Lower lobe of right lung (tissue), 2 donors: ENCODE data around the gene KLHL40. TPM values are rescaled to one million over a fixed set of nuclear protein-coding genes. Genes with fewer than 3 reads are reported as not detected.

Experiments
- ATAC-seq, 2 donors: fragments of 200-7000 bp; cut with Tn5 transposase; one replicate each; pipeline ENCODE4 v1.9.1; 2020 to 2022; ENCODE audit warnings: mild to moderate bottlenecking in 2 of 2, moderate library complexity in 2 of 2
- DNase-seq: peaks from one replicate; pipeline ENCODE4 v3.0.0-alpha.2; 2020
- H3K27ac ChIP-seq: fragments of 200-600 bp; one replicate; pipeline ENCODE4 v1.8.0; 2022
- H3K27me3 ChIP-seq: fragments of 200-600 bp; one replicate; pipeline ENCODE4 v1.8.0; 2022; ENCODE audit warnings: low read depth
- H3K36me3 ChIP-seq: fragments of 200-600 bp; one replicate; pipeline ENCODE4 v1.8.0; 2022; ENCODE audit warnings: mild to moderate bottlenecking
- H3K4me1 ChIP-seq: fragments of 200-600 bp; one replicate; pipeline ENCODE4 v1.8.0; 2022
- H3K4me3 ChIP-seq: fragments of 200-600 bp; one replicate; pipeline ENCODE4 v1.8.0; 2022; ENCODE audit warnings: mild to moderate bottlenecking
- H3K9me3 ChIP-seq: fragments of 200-600 bp; one replicate; pipeline ENCODE4 v1.8.0; 2022
- intact Hi-C: fragments of 100-400 bp; cut with DNase I; formaldehyde crosslinking; loops from one replicate; pipeline ENCODE4 v1.11.0; 2022
- total RNA-seq: library from RNA; stranded (reverse); fragmentation: NEBNext Ultra II Directional; extraction: Animal tissue kit (Norgen Biotek cat#: 25700); gene quantifications from one replicate; pipeline ENCODE4 v1.2.1, GENCODE V29; 2021
- TF ChIP-seq, protein P1 (sequence below): fragments of 200-600 bp; IDR thresholded peaks from one replicate; pipeline ENCODE4 v1.8.0; 2022; ENCODE audit warnings: antibody characterized with exemption, mild to moderate bottlenecking
- donor health status: DM: no; HTN: yes; CAD: no; lungs with severe emphysema.

KLHL40 gene
- total RNA-seq, 1 donor from 2014 or later = not detected

DNA sequence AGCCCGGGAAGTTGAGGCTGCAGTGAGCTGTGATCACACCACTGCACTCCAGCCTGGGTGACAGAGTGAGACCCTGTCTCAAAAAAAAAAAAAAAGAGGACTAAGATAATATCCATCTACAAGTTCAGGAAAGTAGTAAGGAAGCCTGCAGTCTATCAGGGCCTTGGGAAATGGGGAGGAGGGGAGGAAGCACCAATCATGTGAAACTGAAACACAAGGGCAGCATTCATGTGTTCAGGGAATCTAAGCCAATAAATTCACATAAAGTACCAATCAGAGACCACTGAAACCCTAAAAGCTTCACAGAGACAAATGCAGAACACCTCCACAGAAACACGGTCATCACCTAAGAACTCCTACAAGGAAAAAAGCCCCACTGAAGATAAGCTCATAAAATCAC lies 40.1 kb downstream of the KLHL40 start:
- Histone ChIP-seq H3K4me1 (no peaks in the 10 kb centered on the region), H3K27me3 (no peaks in the 10 kb centered on the region), H3K4me3 (no peak overlapping the region), H3K27ac (no peak overlapping the region), H3K9me3 (no peaks in the 10 kb centered on the region), H3K36me3 (no peaks in the 10 kb centered on the region)
- no peak for ATAC-seq
- intact Hi-C loops = no loop called here
- no peak for DNase-seq
- TF ChIP-seq, protein P1, sequence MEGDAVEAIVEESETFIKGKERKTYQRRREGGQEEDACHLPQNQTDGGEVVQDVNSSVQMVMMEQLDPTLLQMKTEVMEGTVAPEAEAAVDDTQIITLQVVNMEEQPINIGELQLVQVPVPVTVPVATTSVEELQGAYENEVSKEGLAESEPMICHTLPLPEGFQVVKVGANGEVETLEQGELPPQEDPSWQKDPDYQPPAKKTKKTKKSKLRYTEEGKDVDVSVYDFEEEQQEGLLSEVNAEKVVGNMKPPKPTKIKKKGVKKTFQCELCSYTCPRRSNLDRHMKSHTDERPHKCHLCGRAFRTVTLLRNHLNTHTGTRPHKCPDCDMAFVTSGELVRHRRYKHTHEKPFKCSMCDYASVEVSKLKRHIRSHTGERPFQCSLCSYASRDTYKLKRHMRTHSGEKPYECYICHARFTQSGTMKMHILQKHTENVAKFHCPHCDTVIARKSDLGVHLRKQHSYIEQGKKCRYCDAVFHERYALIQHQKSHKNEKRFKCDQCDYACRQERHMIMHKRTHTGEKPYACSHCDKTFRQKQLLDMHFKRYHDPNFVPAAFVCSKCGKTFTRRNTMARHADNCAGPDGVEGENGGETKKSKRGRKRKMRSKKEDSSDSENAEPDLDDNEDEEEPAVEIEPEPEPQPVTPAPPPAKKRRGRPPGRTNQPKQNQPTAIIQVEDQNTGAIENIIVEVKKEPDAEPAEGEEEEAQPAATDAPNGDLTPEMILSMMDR = no peak

DNA sequence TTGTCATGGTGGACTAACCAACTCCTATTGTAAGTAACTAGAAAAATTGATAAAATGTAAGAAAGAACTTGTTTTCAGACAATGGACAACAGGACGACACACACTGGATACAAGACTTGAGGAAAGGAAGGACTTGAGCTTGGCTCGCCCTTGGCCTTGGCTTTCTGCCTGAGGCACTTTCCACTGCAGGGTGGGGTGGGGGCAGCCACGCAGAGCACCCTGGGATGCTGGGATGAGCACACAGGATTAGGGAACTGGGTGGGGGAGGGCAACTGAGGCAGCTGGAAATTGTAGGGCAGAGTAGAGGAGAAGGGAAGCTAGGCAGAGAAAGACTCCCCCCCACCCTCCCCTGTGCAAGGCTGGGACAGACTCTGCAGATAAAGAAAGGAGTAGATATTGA lies 42.7 kb downstream of the KLHL40 start:
- no peaks in the 10 kb centered on the region for H3K9me3 ChIP-seq
- DNase-seq (no peak), ATAC-seq (no peak)
- TF ChIP-seq, protein P1 = no peak
- intact Hi-C loops = no loop called here
- H3K4me3 ChIP-seq = no peak overlapping the region
- no peaks in the 10 kb centered on the region for H3K36me3 ChIP-seq
- no peaks in the 10 kb centered on the region for H3K27me3 ChIP-seq
- H3K27ac ChIP-seq = no peak overlapping the region
- no peaks in the 10 kb centered on the region for H3K4me1 ChIP-seq

DNA sequence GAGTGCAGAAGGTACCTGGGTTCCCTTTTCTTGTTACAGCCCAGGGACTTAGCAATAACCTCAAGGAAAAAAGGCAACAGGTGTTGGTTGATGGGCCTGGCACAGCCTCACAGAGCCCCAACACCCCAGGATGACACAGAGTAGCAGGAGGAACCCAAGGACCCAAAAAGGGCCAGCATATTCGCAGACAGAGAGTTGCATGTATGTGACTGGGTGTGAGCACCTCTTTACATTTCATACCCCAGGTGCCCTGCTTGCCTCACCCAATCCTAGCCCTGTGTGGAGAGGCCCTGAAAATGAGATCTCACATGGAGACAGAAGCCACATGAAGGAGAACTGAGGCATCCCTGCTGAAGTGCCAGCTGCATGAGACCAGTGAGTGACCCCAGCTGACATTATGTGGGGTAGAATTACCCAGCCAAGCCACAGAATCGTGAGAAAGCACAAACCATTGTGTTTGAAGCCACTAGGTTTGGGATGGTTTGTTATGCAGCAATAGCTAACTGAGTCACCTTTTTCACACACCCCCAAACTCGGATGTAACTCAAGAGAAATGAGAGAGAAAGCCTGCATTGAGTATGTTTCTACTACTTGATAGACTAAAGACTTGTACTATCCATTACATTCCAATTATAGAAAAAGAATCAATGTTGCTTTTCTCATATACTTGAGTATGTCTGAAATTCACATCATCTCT lies 43.5 kb downstream of the KLHL40 start:
- H3K27ac ChIP-seq = no peak overlapping the region
- ATAC-seq = no peak

DNA sequence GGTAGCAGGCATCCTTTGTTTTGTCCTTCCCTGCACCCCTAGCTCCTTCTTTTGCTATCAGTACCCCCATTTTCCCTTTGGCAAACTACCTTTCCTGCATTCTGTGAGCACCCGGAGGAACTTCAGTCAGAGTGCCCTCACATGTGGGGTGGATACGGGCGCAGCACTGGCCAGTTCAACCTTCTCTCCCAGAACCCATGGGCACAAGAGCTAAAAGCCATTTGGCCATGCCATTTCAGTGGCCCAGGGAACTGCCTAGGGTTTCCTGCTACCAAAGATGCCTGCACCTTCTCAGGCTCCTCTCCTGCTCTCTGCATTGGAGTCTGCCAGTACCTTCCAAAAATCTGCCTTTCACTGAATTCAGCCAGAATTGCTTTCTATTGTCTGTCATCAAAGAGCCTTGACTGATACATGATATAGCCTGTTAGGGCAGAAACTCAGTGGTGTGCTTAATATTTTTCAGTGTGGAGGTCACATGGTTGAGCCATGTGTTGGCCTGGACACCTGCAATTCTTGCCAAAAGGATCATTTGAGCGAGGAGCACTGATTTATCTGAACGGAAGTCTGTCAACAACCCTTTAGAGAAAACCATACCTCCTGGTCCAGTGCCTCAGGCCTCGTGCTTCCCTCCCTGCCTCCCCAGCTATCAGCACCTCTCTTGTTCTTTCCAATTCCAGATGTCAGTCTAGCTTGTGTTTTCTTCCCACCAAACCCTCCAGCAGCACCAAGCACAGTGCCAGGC lies 44.2 kb downstream of the KLHL40 start:
- Histone ChIP-seq H3K27me3 (no peaks in the 10 kb centered on the region), H3K27ac (no peak overlapping the region)
- no peak for DNase-seq

More for the DNA sequence above, 43.5 kb downstream of the KLHL40 start:
- H3K27me3 ChIP-seq = no peaks in the 10 kb centered on the region
- no peak for DNase-seq
- H3K36me3 ChIP-seq = no peaks in the 10 kb centered on the region
- intact Hi-C loops = no loop called here
- H3K9me3 ChIP-seq = no peaks in the 10 kb centered on the region
- no peaks in the 10 kb centered on the region for H3K4me1 ChIP-seq
- no peak overlapping the region for H3K4me3 ChIP-seq
- TF ChIP-seq, protein P1 = no peak

DNA sequence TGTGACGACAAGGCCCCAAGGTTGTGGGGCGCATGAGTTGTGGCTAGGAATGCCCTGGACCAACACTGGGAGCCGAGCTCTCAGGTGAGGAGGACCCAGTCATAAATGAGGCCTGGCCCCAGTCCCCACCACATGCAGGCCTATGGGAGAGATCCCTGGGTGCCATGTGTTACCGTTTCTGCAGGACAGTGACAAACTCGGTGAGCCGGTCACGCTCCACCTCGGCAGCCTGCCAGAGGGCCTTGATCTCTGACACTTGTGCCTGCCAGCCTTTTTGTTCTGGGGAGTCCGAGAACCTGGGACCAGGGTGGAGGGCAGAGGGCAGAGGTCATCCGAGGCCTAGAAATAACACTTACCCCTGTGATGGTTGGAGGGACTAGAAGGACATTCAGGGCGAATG lies 45.0 kb downstream of the KLHL40 start:
- TF ChIP-seq, protein P1 = no peak
- Histone ChIP-seq H3K4me1 (no peaks in the 10 kb centered on the region), H3K4me3 (no peak overlapping the region), H3K27ac (no peak overlapping the region), H3K36me3 (no peaks in the 10 kb centered on the region), H3K9me3 (no peaks in the 10 kb centered on the region), H3K27me3 (no peaks in the 10 kb centered on the region)
- no peak for DNase-seq
- intact Hi-C loops = no loop called here
- ATAC-seq = no peak

More for the DNA sequence above, 44.2 kb downstream of the KLHL40 start:
- Histone ChIP-seq H3K4me1 (no peaks in the 10 kb centered on the region), H3K36me3 (no peaks in the 10 kb centered on the region), H3K4me3 (no peak overlapping the region), H3K9me3 (no peaks in the 10 kb centered on the region)
- intact Hi-C loops = no loop called here
- TF ChIP-seq, protein P1 = no peak
- ATAC-seq = no peak
